CD4-positive, alpha-beta T cell (primary cell): ENCODE data around the gene PTBP3. TPM values are rescaled to one million over a fixed set of nuclear protein-coding genes. Genes with fewer than 3 reads are reported as not detected.
A peak's percentile ranks its signal among the peaks of the same experiment; 100 is the strongest.

Source experiments
- ATAC-seq: fragments of 200-7000 bp; cut with Tn5 transposase; one replicate; pipeline ENCODE4 v1.10.0; 2022; ENCODE audit warnings: mild to moderate bottlenecking; ENCODE audit not compliant: poor library complexity
- CTCF ChIA-PET: fragments of 350-600 bp; sonication (Branson Sonifier 250); formaldehyde crosslinking; loops from one replicate; lab custom pipeline; 2021; ENCODE audit warnings: antibody characterized with exemption, inconsistent platforms; lab: Charles Lee
- POLR2A ChIA-PET: fragments of 350-600 bp; sonication (Branson Sonifier 250); formaldehyde crosslinking; loops from one replicate; lab custom pipeline; 2021; ENCODE audit warnings: antibody characterized with exemption, inconsistent platforms; lab: Charles Lee
- DNase-seq, 14 experiments: peaks; one replicate each; pipeline ENCODE4 v3.0.0-alpha.2; 2013 to 2020; ENCODE audit warnings: mixed read lengths in 2 of 14
- H3K27ac ChIP-seq, 2 donors: one replicate each; pipeline versions ENCODE4 v1.5.1 to v1.7.0; 2013; ENCODE audit warnings: low read length in 2 of 2, low read depth in 1 of 2, mild to moderate bottlenecking in 1 of 2
- H3K27me3 ChIP-seq, 2 experiments: 1 replicate in 1 of 2; 2 replicates in 1 of 2; pipeline versions ENCODE4 v1.6.1 to v1.7.0; 2013; ENCODE audit warnings: low read length in 2 of 2, control low read depth in 1 of 2, mild to moderate bottlenecking in 1 of 2, moderate library complexity in 1 of 2; ENCODE audit not compliant: insufficient read depth in 2 of 2, control insufficient read depth in 1 of 2
- H3K36me3 ChIP-seq: one replicate; pipeline ENCODE4 v1.6.1; 2013; ENCODE audit warnings: low read length, control low read depth; ENCODE audit not compliant: insufficient read depth
- H3K4me1 ChIP-seq: one replicate; pipeline ENCODE4 v1.6.1; 2013; ENCODE audit warnings: low read length, control low read depth; ENCODE audit not compliant: insufficient read depth
- H3K4me3 ChIP-seq: one replicate; pipeline ENCODE4 v1.5.1; 2013; ENCODE audit warnings: mild to moderate bottlenecking, low read length, moderate library complexity
- H3K9me3 ChIP-seq, 2 experiments: 1 replicate in 1 of 2; 2 replicates in 1 of 2; pipeline versions ENCODE4 v1.6.1 to v1.7.0; 2013; ENCODE audit warnings: low read length in 2 of 2, mild to moderate bottlenecking in 2 of 2, control low read depth in 1 of 2, moderate library complexity in 1 of 2; ENCODE audit not compliant: control insufficient read depth in 1 of 2, insufficient read depth in 1 of 2
- H3K27ac Mint-ChIP-seq: one replicate; pipeline ENCODE4 v1.8.0; 2020; ENCODE audit warnings: mixed read lengths
- H3K27me3 Mint-ChIP-seq: one replicate; pipeline ENCODE4 v1.8.0; 2021; ENCODE audit warnings: mixed read lengths
- H3K36me3 Mint-ChIP-seq: one replicate; pipeline ENCODE4 v1.8.0; 2021; ENCODE audit warnings: low read depth, mixed read lengths
- H3K4me1 Mint-ChIP-seq: one replicate; pipeline ENCODE4 v1.8.0; 2021; ENCODE audit warnings: low read depth, mixed read lengths
- H3K4me3 Mint-ChIP-seq: one replicate; pipeline ENCODE4 v1.8.0; 2020; ENCODE audit warnings: mild to moderate bottlenecking, mixed read lengths
- H3K9me3 Mint-ChIP-seq: one replicate; pipeline ENCODE4 v1.8.0; 2020; ENCODE audit warnings: mixed read lengths
- intact Hi-C, 2 experiments: fragments of 100-400 bp; cut with DNase I in 1 of 2; cut with micrococcal nuclease in 1 of 2; formaldehyde crosslinking; loops; one replicate each; pipeline versions ENCODE4 v1.15.1 to v1.9.0; 2023 to 2025; cut with DNase I, micrococcal nuclease
- total RNA-seq, 174 experiments: library from RNA in 2 of 174; stranded (reverse) in 2 of 174; gene quantifications; one replicate each; pipeline ENCODE4 v1.2.3 and lab custom pipeline; 2021 to 2026
- TF ChIP-seq, protein P1 (sequence below): fragments of 200-600 bp; IDR thresholded peaks from one replicate; pipeline ENCODE4 v1.8.0; 2022; ENCODE audit warnings: antibody characterized with exemption, mild to moderate bottlenecking

Gene PTBP3
- total RNA-seq, 2 experiments from 2014 or later: 100.0 to 110 TPM

DNA sequence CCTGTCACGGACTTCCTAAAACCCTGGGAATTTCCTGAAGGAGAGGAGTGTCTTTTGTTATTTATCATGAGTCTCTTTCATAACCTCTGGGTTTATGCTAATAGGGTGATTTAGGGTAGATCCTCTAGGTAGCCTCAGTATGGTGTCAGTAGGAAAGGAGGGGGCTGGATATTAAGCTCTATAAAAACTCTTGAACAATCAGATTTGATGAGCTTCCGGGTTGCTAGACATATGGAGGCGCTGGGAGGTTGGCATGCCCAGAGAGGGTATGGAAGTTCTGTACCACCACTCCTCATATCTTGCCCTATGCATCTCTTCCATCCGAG is 15.6 kb upstream of the PTBP3 start:
- Mint-ChIP-seq H3K4me1 (peaks cover 14% of the 10 kb centered on the region), H3K27me3 (no peaks in the 10 kb centered on the region), H3K27ac (peak overlapping the region; percentile 77), H3K4me3 (peak overlapping the region; percentile 85), H3K9me3 (no peaks in the 10 kb centered on the region), H3K36me3 (no peaks in the 10 kb centered on the region)
- Histone ChIP-seq H3K4me3 (peak overlapping the region; percentile 46), H3K27ac (no peak overlapping the region), H3K27me3 (no peaks in the 10 kb centered on the region), H3K4me1 (peaks cover 8% of the 10 kb centered on the region), H3K9me3 (no peaks in the 10 kb centered on the region), H3K36me3 (no peaks in the 10 kb centered on the region)
- POLR2A ChIA-PET: interaction anchor here (1.8 kb wide), 1 partner anchor 30 kb away, joined by 5 read pairs; no protein-coding TSS in a partner anchor
- DNase-seq (no peak), ATAC-seq (peak; percentile 12)
- intact Hi-C loops: no loop called here
- TF ChIP-seq, protein P1, sequence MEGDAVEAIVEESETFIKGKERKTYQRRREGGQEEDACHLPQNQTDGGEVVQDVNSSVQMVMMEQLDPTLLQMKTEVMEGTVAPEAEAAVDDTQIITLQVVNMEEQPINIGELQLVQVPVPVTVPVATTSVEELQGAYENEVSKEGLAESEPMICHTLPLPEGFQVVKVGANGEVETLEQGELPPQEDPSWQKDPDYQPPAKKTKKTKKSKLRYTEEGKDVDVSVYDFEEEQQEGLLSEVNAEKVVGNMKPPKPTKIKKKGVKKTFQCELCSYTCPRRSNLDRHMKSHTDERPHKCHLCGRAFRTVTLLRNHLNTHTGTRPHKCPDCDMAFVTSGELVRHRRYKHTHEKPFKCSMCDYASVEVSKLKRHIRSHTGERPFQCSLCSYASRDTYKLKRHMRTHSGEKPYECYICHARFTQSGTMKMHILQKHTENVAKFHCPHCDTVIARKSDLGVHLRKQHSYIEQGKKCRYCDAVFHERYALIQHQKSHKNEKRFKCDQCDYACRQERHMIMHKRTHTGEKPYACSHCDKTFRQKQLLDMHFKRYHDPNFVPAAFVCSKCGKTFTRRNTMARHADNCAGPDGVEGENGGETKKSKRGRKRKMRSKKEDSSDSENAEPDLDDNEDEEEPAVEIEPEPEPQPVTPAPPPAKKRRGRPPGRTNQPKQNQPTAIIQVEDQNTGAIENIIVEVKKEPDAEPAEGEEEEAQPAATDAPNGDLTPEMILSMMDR: no peak
- CTCF ChIA-PET: no interaction called here

DNA sequence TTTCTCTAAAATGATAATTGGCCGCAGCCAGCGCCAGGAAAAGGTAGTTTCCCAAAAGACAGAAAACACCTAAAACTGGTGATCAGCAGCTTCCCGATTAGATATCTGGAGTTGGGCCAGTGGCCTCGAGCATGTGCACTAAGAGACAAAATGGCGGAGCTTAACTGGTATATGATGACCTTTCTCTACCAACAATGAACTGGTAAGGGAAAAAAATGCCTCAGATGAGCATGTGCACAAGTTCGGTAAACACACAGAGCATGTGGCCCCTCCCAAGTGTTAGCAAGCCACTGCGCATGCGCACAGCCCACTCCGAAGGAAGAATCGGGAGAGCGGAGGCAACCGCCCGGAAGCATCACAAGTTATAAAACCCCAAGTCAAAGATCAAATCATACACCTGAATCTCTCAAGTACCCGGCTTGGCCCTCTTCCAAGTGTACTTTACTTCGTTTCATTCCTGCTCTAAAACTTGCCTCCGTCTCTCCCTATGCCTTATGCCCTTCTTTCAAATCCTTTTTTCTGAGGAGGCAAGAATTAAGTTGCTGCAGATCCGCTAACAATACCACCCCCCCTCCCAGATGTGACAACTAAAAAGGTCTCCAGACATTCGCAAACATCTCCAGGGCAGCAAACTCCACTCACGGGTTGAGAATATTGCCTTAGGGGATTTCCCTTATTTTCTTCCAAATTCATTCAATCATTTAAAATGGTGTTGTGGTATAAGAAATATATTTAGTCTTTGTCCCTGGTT is 15.0 kb upstream of the PTBP3 start:
- intact Hi-C loops: no loop called here
- TF ChIP-seq, protein P1: no peak
- Histone ChIP-seq H3K4me3 (peak overlapping the region; percentile 46), H3K36me3 (no peaks in the 10 kb centered on the region), H3K9me3 (no peaks in the 10 kb centered on the region), H3K27me3 (no peaks in the 10 kb centered on the region), H3K4me1 (peaks cover 8% of the 10 kb centered on the region), H3K27ac (no peak overlapping the region)
- ATAC-seq: peak; percentile 83
- Mint-ChIP-seq H3K36me3 (no peaks in the 10 kb centered on the region), H3K9me3 (no peaks in the 10 kb centered on the region), H3K4me1 (peaks cover 14% of the 10 kb centered on the region), H3K4me3 (peak overlapping the region; percentile 85), H3K27me3 (no peaks in the 10 kb centered on the region), H3K27ac (peak overlapping the region; percentile 77)
- POLR2A ChIA-PET: interaction anchor here (1.7 to 1.8 kb wide), 2 partner anchors 15 to 31 kb away, joined by 5 read pairs; partner anchors contain the start of gene PTBP3
- CTCF ChIA-PET: interaction anchor here (1.2 kb wide), 1 partner anchor 15 kb away, joined by 3 read pairs; the partner anchor contains the start of gene PTBP3
- DNase-seq: peak; percentile 45 to 84 (median 68)

DNA sequence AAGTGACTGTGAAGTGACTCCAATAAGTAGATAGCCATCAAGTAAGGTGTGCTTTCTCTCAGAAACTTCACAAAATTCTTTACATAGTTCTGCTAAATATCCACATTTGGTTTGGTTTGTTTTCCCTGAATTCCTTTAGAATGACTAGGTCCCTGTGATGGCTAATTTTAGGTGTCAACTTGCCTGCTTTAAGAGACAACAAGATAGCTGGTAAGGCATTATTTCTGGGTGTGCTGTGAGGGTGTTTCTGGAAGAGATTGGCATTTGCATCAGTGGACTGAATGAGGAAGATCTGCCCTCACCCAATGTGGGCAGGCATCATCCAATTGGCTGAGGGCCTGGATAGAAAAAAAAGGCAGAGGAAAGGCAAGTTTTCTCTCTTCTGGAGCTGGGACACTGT is 8.3 kb upstream of the PTBP3 start:
- H3K36me3 Mint-ChIP-seq: no peaks in the 10 kb centered on the region
- ATAC-seq (no peak), DNase-seq (no peak)
- POLR2A ChIA-PET: no interaction called here
- H3K36me3 ChIP-seq: no peaks in the 10 kb centered on the region
- H3K4me3 ChIP-seq: no peak overlapping the region
- TF ChIP-seq, protein P1: no peak
- H3K4me1 ChIP-seq: no peaks in the 10 kb centered on the region
- H3K27ac Mint-ChIP-seq: no peak overlapping the region
- H3K4me3 Mint-ChIP-seq: no peak overlapping the region
- H3K27me3 ChIP-seq: no peaks in the 10 kb centered on the region
- intact Hi-C loops: no loop called here
- no peaks in the 10 kb centered on the region for H3K27me3 Mint-ChIP-seq
- H3K4me1 Mint-ChIP-seq: no peaks in the 10 kb centered on the region
- no peaks in the 10 kb centered on the region for H3K9me3 Mint-ChIP-seq
- no peaks in the 10 kb centered on the region for H3K9me3 ChIP-seq
- no peak overlapping the region for H3K27ac ChIP-seq
- CTCF ChIA-PET: no interaction called here
